Activated T-helper 1 cell treated with Interleukin-2 at 50 U/mL for 16 hours (primary cell): Measurements from ENCODE around the gene NOX5.
A peak's percentile ranks its signal among the peaks of the same experiment; 100 is the strongest.

Experiments used
- DNase-seq: peaks from one replicate; pipeline ENCODE4 v3.0.0-alpha.2; 2020; ENCODE audit warnings: low read depth

NOX5 gene

DNA sequence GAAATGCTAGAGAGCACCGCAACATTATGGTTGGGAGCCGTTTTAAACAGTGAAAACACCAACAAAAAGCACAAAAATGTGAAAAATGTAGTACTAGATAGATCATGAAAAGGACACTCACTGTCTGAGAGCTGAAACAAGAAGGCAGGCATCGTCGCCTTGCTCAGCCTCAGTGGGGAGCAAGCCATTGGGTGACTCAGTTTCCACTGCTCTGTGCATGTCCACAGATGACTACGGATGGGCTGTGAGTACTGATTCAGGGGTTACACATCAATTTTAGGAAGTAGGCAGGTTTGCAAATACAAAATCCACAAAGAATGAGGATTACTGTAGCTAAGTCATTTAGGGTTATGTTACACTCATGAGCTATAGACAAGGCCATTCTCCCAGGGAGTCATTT is 10.8 kb downstream of the NOX5 start:
- DNase-seq: no peak

GRCh38 chr15:69026355-69026754 is 11.9 kb downstream of the NOX5 start:
- DNase-seq: no peak

DNA sequence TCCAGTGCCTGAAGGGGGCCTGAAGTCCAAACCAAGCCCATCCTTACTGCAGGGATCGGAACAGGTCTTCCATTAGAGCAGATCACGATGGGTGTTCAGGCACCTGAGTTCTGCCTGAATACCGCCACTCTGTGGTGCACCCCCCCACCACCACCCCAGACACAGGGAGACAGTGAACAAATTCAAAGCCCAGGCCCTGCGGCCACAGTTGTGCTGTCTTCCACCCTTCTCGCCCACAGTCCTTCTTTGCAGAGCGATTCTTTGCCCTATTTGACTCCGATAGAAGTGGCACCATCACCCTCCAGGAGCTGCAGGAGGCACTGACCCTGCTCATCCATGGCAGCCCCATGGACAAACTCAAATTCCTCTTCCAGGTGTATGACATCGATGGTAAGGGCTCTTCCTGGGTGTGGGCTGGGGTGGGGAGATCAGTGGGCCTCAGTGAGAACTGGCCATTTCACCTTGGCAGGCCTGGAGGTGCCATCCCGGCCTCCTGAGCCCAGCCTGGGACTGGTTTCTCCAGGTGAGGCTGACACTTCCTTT is 13.6 kb downstream of the NOX5 start:
- DNase-seq: no peak

DNA sequence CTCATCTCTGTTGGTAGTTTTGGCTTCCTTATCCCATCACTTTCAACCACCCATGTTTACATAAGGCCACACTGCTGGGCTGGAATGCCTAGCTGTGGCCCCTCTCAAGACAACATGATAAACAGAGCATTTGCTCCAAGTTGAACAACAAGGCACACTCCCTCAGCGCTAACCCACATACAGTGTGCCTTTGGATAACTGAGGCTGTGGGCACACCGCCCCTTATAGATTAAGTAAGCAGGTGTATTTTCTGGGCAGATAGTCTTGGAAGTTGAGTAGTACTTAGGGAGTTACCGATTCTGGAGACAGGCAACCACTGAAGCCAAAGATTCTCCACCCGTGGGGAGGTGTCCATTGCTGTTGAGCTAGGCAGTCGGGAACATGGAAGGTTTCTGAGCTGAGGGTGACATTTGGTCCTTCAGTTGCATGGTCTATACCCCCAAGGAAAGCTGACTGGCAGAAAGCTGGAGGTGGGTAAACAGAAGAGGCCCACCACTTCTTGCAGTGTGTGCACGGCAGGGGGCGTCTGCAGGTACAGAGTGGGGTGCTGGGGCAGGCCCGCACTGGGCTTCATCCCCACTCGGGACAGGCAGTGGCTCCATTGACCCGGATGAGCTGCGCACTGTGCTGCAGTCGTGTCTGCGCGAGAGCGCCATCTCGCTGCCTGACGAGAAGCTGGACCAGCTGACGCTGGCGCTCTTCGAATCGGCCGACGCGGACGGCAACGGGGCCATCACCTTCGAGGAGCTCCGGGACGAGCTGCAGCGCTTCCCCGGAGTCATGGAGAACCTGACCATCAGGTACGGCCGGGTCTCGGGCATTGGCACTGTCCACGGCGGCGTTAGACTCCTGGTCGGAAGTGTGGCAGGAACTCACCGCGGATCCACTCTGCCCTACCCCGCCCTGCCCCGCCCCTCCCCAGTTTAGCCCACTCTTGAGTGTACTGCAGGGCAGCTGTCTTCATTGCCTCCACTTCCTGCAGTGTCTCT is 16.8 kb downstream of the NOX5 start:
- no peak for DNase-seq

- no peak for DNase-seq
Measured at GRCh38 chr15:69032031-69032430, 17.5 kb downstream of the NOX5 start.

- DNase-seq: no peak
Measured at GRCh38 chr15:69032703-69033373, 18.3 kb downstream of the NOX5 start.

- no peak for DNase-seq
Measured at GRCh38 chr15:69034352-69034751, 19.9 kb downstream of the NOX5 start.

DNA sequence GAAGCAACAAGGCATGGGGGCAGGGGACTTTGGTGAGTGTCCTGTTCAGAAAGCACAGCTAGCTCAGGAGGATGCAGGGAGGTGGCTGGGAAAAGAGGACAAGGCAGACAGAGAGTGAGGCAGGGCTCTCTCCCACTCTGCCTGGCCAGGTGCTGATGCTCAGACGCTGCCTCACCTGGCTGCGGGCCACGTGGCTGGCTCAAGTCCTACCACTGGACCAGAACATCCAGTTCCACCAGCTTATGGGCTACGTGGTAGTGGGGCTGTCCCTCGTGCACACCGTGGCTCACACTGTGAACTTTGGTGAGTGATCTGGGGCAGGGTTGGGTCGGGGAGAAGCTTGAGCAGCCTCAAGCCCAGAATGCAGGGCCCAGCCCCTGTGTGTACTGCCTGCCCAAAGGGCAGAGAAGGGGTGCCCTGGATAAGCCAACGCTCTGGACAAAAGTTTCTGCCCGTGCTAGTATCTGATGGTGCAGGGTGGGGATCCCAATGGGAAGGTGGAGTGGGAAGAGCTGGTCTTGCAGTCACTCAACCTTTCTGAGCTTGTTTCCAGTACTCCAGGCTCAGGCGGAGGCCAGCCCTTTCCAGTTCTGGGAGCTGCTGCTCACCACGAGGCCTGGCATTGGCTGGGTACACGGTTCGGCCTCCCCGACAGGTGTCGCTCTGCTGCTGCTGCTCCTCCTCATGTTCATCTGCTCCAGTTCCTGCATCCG is 20.9 kb downstream of the NOX5 start:
- no peak for DNase-seq

DNA sequence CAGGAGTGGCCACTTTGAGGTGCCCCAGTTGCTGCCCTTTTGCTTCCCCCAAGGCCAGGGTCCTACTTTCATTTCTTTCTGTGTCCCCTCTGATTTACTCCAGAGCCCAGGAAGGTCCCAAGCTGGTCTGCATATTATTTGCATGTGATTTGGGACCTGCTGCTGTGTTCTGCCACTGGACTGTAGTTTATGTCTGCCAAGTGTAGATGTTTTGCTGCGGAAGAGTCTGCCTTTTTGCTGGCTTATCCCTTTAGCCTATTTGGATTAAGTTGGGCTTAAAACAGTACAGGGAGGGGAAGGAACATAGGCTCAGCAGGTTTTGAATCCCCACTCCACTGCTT is 21.4 kb downstream of the NOX5 start:
- no peak for DNase-seq

DNA sequence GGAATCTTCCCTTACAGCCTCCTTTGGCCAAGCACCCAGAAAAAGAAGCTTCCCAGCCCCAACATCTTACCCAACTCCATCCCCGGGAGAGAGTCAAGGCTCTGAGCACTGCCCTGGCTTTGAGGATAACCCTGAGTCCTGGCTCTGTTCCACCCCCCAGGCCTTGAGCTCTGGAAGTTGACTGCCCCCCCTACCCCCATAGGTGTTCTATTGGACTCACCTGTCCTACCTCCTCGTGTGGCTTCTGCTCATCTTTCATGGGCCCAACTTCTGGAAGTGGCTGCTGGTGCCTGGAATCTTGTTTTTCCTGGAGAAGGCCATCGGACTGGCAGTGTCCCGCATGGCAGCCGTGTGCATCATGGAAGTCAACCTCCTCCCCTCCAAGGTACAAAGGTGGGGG is 22.3 kb downstream of the NOX5 start:
- DNase-seq: no peak

GRCh38 chr15:69037482-69037881 is 23.0 kb downstream of the NOX5 start:
- no peak for DNase-seq

GRCh38 chr15:69037977-69038376 is 23.5 kb downstream of the NOX5 start:
- no peak for DNase-seq

GRCh38 chr15:69038508-69038907 is 24.0 kb downstream of the NOX5 start:
- DNase-seq: no peak

GRCh38 chr15:69039516-69040225 is 25.2 kb downstream of the NOX5 start:
- no peak for DNase-seq

DNA sequence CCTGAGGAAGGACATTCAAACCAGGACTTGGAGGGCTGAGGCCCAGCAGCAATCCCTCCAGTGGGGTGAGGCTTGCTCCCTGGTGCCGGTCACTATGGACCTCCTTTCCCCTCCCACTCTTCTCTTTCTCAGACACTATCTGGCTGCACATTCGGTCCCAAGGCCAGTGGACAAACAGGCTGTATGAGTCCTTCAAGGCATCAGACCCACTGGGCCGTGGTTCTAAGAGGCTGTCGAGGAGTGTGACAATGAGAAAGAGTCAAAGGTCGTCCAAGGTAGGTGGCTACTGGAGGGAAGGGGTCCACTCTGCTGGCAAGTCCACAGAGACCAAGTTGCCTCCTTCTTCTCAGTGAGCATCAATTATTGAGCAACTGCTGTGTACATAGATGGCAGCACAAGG is 28.0 kb downstream of the NOX5 start:
- DNase-seq: no peak

GRCh38 chr15:69045802-69046201 is 31.3 kb downstream of the NOX5 start:
- no peak for DNase-seq

GRCh38 chr15:69046781-69047180 is 32.3 kb downstream of the NOX5 start:
- DNase-seq: no peak

GRCh38 chr15:69049976-69050375 is 35.5 kb downstream of the NOX5 start:
- DNase-seq: no peak

DNA sequence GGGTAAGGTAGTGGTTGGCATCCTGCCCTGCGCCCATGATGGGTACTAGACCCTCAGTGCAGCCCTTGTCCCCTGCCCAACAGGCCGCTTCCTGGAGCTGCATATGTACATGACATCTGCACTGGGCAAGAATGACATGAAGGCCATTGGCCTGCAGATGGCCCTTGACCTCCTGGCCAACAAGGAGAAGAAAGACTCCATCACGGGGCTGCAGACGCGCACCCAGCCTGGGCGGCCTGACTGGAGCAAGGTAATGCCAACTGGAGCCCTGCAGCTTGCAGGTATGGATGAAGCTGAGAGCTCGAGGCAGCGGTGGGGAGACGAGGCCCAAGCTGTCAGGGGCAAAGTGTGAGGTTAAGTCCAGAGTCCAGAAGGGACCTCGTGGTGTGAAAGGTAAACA is 40.8 kb downstream of the NOX5 start:
- DNase-seq: no peak

- no peak for DNase-seq
Measured at GRCh38 chr15:69056365-69056764, 41.9 kb downstream of the NOX5 start.

DNA sequence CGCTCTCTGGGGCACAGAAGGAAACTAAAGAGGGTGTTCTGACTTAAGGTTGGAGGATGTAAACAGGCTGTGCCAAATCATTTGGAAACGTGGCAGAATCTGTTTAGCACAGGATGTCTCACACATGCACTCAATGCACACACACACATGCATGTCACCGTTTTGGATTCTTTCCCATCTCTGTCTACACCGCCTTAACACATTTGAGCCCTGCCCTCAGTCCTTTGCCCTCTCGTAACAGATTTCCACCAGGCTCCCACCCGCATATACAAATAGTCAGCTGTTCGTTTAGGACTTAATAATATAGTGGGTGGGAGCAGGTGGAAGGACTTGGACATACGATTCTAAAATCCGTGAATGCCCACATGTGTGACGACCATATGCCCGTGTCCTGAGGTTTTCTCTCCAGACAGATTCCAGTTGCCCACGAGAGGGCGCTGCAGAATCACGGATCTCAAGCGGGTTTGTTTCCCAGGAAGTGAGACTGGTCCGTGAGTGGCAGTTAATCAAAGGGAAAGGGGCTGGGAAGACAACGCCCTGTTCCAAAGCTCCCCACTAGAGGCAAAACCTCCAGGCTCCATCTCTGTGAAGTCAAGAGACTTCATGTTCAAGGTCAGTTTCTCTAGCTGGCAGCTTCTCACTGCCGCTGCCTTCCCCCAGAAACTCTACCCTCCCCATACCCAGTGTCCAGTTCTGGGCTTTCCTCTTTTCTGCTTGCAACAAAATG is 44.5 kb downstream of the NOX5 start:
- peak; percentile 56 for DNase-seq
